K562 (cell line): ENCODE results near the gene SEMA3C.

Source experiments
- CTCF ChIP-seq, 3 experiments: IDR thresholded peaks in 2 of 3; conservative IDR thresholded peaks in 1 of 3; 2 replicates each; pipeline ENCODE4 v1.5.1; 2011 to 2012; ENCODE audit warnings: low read length in 3 of 3, mild to moderate bottlenecking in 3 of 3, control low read depth in 2 of 3, improper control_type of control experiment in 1 of 3, inconsistent platforms in 1 of 3, low read depth in 1 of 3, mixed read lengths in 1 of 3, moderate library complexity in 1 of 3; ENCODE audit not compliant: insufficient read depth in 2 of 3
- FOXM1 ChIP-seq, 2 experiments: fragments of 450-650 bp in 1 of 2; sonication (generic) in 1 of 2; formaldehyde crosslinking in 1 of 2; IDR thresholded peaks; 2 replicates each; pipeline versions ENCODE4 v1.6.1 to v1.9.0; 2017 to 2022; ENCODE audit warnings: low read depth in 2 of 2, mild to moderate bottlenecking in 2 of 2, missing genetic modification reagents in 1 of 2, moderate library complexity in 1 of 2
- FOXP4 ChIP-seq: sonication (generic); formaldehyde crosslinking; IDR thresholded peaks from 2 replicates; pipeline ENCODE4 v1.8.0; 2022; ENCODE audit warnings: mild to moderate bottlenecking, missing genetic modification reagents, borderline replicate concordance
- HDGF ChIP-seq: fragments of 450-650 bp; IDR thresholded peaks from 2 replicates; pipeline ENCODE4 v1.6.1; 2016
- HNRNPLL ChIP-seq: fragments of 200-400 bp; formaldehyde crosslinking; IDR thresholded peaks from 2 replicates; pipeline ENCODE4 v1.6.1; 2017; ENCODE audit warnings: low read length, low read depth, mild to moderate bottlenecking; ENCODE audit not compliant: poor library complexity, severe bottlenecking
- IRF1 ChIP-seq: sonication (generic); formaldehyde crosslinking; IDR thresholded peaks from 2 replicates; pipeline ENCODE4 v1.8.0; 2022; ENCODE audit warnings: missing genetic modification reagents, mild to moderate bottlenecking, borderline replicate concordance
- LEF1 ChIP-seq: fragments of 450-650 bp; IDR thresholded peaks from 2 replicates; pipeline ENCODE4 v1.6.1; 2016; ENCODE audit warnings: mild to moderate bottlenecking
- NFATC3 ChIP-seq: fragments of 450-650 bp; IDR thresholded peaks from 2 replicates; pipeline ENCODE4 v1.6.1; 2017; ENCODE audit warnings: mild to moderate bottlenecking
- POU5F1 ChIP-seq: fragments of 150-350 bp; IDR thresholded peaks from 2 replicates; pipeline ENCODE4 v1.6.1; 2014; ENCODE audit warnings: borderline replicate concordance, low read length, low read depth, mild to moderate bottlenecking; ENCODE audit not compliant: partially characterized antibody
- TCF7L2 ChIP-seq: fragments of 150-350 bp; IDR thresholded peaks from 2 replicates; pipeline ENCODE4 v1.6.1; 2016; ENCODE audit warnings: low read depth, mild to moderate bottlenecking, low read length, moderate library complexity
- USF2 ChIP-seq: sonication (generic); formaldehyde crosslinking; IDR thresholded peaks from 2 replicates; pipeline ENCODE4 v1.5.0; 2020; ENCODE audit warnings: missing genetic modification reagents
- ZBTB17 ChIP-seq: fragments of 450-650 bp; formaldehyde crosslinking; IDR thresholded peaks from 2 replicates; pipeline ENCODE4 v1.4.0; 2020; ENCODE audit warnings: mild to moderate bottlenecking

- TF ChIP-seq FOXP4 (CRISPR knock-in tag): no peak
- no peak for TF ChIP-seq ZBTB17 (CRISPR knock-in tag)
- no peak for TF ChIP-seq HDGF
- no peak for TF ChIP-seq NFATC3
- no peak for TF ChIP-seq IRF1 (CRISPR knock-in tag)
- TF ChIP-seq CTCF (IDR thresholded peaks at IDR 0.05 in 2 of 3, conservative IDR thresholded peaks at IDR 0.05 in 1 of 3; ENCODE audit: insufficient read depth in 2 of 3, low read depth in 1 of 3, low read length in 3 of 3): no peak
- no peak for TF ChIP-seq USF2 (CRISPR knock-in tag)
- no peak for TF ChIP-seq POU5F1
- TF ChIP-seq HNRNPLL: no peak
- no peak for TF ChIP-seq LEF1
- TF ChIP-seq TCF7L2: no peak
- TF ChIP-seq FOXM1 (IDR thresholded peaks at IDR 0.05; ENCODE audit: low read depth): no peak
- TF ChIP-seq FOXM1 (CRISPR knock-in tag; IDR thresholded peaks at IDR 0.05; ENCODE audit: low read depth): no peak
These were observed 10.5 kb downstream of the SEMA3C start for GRCh38 chr7:80908360-80908797.
